ENCODE results near the gene P2RY6.

DNA sequence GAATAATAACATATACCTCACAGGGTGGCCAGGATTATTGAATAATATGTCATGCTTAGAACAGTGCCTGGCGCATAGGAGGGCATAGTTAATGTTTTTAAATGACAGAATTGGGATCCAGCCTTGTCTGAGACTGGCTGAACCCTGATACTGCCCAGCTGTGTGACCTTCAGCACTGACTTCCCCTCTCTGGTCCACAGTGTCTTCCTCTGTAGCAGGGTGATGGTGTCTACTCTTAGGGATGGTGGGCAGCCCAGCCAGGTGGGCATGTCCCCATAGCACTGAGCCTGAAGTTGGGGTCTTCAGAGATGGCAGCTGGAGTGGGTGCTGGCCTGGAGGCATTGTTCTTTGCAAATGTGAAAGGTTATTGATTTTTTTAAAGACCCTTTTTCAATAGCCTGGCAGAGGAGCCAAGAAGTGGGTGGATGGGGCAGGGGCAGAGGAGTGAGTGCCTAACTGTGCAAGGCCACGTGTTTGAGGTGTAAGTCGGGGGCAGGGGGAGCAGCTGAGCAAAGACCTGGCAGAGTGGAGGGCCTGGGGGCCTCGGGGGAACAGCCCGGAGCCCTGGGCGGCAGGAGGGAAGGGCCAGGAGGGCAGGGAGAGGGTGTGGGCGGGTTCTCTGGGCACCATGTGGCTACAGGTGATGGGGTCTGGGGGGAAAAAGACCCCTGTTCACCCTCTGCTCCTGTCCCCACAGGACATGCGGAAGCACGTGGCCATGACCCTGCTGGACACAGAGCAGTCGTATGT is 74.2 kb downstream of the P2RY6 start:
- TF ChIP-seq, protein P1, sequence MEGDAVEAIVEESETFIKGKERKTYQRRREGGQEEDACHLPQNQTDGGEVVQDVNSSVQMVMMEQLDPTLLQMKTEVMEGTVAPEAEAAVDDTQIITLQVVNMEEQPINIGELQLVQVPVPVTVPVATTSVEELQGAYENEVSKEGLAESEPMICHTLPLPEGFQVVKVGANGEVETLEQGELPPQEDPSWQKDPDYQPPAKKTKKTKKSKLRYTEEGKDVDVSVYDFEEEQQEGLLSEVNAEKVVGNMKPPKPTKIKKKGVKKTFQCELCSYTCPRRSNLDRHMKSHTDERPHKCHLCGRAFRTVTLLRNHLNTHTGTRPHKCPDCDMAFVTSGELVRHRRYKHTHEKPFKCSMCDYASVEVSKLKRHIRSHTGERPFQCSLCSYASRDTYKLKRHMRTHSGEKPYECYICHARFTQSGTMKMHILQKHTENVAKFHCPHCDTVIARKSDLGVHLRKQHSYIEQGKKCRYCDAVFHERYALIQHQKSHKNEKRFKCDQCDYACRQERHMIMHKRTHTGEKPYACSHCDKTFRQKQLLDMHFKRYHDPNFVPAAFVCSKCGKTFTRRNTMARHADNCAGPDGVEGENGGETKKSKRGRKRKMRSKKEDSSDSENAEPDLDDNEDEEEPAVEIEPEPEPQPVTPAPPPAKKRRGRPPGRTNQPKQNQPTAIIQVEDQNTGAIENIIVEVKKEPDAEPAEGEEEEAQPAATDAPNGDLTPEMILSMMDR (IDR thresholded peaks at IDR 0.05): no peak
- TF ChIP-seq POLR2A (IDR thresholded peaks at IDR 0.05) (no peak), EP300 (IDR thresholded peaks at IDR 0.05) (no peak), POLR2AphosphoS5 (IDR thresholded peaks at IDR 0.05) (no peak)

All from stomach (tissue), 4 donors.